ENCODE results near the gene ECHDC3.

Gene ECHDC3

DNA sequence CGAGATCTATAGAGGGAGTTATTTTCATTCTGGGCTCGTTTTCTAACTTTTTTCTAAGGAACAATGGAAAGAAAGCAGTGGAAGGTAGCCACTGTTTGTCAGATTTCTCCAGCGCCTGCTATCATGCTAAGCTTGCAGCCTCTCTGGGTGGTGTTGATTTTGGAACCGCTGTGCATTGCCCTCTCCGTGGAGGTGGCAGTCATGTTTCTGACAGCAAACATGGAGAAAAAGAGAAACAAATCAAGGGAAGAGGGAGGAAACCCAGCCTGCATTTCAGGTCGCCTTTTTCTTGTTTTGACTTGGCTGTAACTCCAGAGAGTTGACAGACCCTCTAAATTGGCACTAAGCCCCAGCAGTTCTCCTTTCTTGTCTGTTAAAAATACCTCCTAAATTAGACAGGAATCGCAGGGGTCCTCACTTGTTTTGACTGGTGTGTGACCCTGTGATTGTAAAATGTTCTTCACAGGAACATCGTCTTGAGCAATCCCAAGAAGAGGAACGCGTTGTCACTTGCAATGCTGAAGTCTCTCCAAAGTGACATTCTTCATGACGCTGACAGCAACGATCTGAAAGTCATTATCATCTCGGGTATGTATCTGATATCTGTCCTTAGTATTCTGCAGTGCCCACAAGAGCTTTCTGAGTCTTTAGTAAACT is 4.8 kb downstream of the ECHDC3 start:
- DNase-seq (ENCODE audit: low read depth, low spot score): no peak

GRCh38 chr10:11748866-11749265 is 6.7 kb downstream of the ECHDC3 start:
- no peak for DNase-seq (ENCODE audit: low read depth, low spot score)

DNA sequence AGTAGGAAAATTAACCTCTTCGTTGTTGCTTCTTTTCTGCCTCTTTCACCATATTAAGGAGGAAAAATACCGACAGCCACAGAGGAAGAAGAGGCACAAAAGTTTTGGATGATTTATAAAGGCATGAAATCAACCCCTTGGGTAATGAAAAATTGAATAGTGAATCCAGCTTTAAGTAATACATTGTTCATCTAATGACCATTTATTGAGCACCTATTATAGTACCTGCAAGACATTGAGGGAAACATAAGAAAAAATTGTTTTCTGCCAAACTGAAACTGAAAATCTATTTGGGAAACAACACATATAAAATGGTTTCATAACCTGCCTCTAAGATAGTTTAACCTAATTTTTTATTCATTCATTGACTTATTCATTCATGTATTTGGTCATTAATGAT is 8.2 kb downstream of the ECHDC3 start:
- no peak for DNase-seq (ENCODE audit: low read depth, low spot score)

- no peak for DNase-seq (ENCODE audit: low read depth, low spot score)
Measured at GRCh38 chr10:11754173-11754572, 12.0 kb downstream of the ECHDC3 start.

GRCh38 chr10:11754620-11755019 is 12.4 kb downstream of the ECHDC3 start:
- DNase-seq (ENCODE audit: low read depth, low spot score): no peak

DNA sequence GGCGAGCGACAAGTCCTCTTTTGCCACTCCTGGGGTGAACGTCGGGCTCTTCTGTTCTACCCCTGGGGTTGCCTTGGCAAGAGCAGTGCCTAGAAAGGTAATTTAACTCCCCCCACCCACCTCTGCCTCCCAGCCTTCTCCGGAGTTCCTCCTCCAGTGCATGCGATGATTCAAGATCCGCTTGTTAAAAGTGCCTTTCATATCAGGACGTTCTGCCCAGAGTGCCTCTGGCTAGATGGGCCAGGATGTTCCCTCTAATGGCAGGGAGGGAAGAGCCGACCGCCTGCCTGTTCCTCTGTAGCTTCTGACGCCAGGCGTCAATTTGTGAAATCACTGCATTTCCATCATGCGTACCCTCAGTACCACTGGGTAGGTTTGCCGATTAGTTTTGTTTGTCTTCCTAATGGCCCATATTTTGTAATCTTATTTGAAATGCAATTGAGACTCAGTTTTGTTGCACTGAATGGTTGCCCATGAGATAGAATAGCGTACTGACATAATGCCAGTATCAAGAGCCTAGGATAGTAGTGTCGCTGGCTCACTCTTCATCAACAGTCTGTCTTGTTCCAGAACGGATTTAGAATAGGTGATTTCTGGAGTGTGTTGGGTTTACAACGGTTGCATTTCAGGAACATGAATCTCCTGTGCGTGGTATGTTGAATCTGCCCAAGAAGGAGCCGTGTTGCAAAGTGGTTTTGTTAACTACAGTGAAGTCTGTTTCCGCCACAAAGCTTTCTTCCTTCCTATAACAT is 13.5 kb downstream of the ECHDC3 start:
- DNase-seq (ENCODE audit: low read depth, low spot score): no peak

DNA sequence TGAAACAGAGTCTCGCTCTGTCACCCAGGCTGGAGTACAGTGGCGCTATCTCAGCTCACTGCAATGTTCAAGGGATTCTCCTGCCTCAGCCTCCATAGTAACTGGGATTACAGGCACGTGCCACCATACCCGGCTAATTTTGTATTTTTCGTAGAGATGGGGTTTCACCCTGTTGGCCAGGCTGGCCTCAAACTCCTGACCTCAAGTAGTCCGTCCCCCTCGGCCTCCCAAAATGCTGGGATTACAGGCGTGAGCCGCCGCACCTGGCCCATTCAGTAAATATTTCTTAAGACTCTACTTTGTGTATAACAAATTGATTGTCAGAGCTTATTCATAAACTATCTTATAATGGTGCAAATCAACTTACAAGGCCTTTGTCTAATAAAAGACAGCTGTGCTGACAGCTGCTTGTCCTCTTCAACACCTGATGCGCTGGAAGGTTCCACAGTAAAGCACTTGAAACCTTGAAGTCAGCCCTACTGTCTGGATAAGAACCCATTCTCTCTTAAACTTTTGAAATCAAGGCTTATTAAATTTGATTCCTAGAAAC is 14.7 kb downstream of the ECHDC3 start:
- no peak for DNase-seq (ENCODE audit: low read depth, low spot score)

GRCh38 chr10:11757454-11757820 is 15.3 kb downstream of the ECHDC3 start:
- DNase-seq (ENCODE audit: low read depth, low spot score): peak; percentile 21

DNA sequence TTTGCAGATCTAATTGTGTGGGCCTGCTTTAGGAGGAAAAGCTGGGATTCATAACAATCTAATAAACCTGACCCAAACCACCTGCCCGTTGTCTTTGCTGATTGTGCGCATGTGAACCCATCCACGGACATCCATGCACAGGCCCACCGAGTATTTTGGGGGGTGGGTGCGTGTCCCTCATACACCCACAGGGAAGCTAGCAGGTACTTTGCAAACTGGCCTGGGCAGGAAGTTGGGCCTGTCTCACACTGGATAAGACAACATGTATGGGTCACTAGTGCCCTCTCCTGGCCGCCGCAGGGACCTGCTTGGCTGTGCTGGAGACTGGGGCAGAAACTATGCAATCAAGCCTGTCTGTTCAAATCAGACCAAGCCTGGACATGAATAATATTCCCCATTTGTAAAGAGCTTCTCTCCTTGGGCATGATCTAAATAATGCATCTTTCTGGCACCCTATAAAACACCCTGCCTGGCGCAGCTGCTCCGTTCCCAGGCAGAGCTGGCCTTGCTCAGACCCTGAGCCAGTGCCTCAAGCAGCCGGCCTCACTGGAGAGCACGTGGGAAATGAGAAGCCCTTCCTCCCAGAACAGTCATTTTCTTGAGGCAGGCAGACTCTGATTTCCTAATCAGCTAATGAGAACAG is 15.8 kb downstream of the ECHDC3 start:
- peak; percentile 89 for DNase-seq (ENCODE audit: low read depth, low spot score)

GRCh38 chr10:11758527-11759236 is 16.5 kb downstream of the ECHDC3 start:
- DNase-seq (ENCODE audit: low read depth, low spot score): no peak

DNA sequence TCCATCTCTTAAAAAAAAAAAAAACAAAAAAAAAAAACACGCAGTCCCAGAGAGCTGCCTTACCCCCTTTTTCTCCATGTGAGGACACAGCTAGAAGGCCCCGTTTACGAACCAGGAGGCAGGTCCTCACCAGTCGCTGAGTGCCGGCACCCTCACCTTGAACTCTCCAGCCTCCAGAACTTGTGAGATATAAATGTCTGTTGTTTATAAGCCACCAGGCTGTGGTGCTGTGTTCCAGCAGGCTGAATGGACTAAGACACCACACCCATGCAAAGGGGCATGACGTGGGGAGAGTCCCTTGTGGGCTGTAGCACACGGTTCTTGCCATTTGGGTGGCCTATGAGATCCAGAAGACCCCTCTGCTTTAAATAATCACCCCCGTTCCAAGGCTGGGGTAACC is 17.2 kb downstream of the ECHDC3 start:
- DNase-seq (ENCODE audit: low read depth, low spot score): no peak

GRCh38 chr10:11760151-11760550 is 18.0 kb downstream of the ECHDC3 start:
- no peak for DNase-seq (ENCODE audit: low read depth, low spot score)

- DNase-seq (ENCODE audit: low read depth, low spot score): no peak
Measured at GRCh38 chr10:11760861-11761260, 18.7 kb downstream of the ECHDC3 start.

GRCh38 chr10:11761431-11761830 is 19.2 kb downstream of the ECHDC3 start:
- DNase-seq (ENCODE audit: low read depth, low spot score): no peak

- no peak for DNase-seq (ENCODE audit: low read depth, low spot score)
Measured at GRCh38 chr10:11762706-11763500, 20.7 kb downstream of the ECHDC3 start.

DNA sequence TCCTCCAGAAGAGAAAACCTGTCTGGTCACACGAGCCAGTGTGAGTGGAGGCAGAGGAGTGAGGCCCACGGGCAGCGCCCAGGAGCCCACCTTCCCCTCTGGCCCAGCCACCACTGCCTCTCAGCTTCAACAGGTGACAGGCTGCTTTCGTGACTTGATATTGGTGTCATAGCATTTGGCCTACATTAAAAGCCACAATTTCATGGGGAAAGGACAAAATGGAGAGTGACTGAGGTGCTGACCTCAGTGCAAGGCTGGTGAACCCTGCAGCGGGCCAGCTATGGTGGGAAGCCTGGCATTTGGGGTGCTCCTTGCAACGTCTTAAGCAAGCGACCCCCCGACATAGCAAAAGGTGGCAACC is 21.3 kb downstream of the ECHDC3 start:
- DNase-seq (ENCODE audit: low read depth, low spot score): no peak

GRCh38 chr10:11765141-11765540 is 23.0 kb downstream of the ECHDC3 start:
- no peak for DNase-seq (ENCODE audit: low read depth, low spot score)

GRCh38 chr10:11772575-11773288 is 30.6 kb downstream of the ECHDC3 start:
- no peak for DNase-seq (ENCODE audit: low read depth, low spot score)

GRCh38 chr10:11773761-11774441 is 31.7 kb downstream of the ECHDC3 start:
- DNase-seq (ENCODE audit: low read depth, low spot score): no peak

DNA sequence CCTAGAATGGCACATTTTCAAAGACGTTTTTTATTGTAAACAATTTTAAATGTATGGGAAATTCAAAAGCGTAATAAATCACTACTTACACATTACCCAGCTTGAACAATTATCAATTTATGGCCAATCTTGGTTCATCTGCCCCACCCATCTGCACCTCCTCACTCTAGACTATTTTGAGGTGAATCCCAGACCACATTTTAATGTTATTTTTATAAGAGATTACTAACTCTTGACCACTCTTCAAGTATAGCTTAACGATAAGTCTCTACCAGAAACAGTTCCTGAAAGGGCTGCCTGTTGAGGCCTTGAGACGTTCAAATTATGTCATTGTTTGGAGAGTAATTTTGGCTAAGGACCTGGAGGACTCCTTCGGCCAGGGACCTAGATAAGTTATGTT is 33.2 kb downstream of the ECHDC3 start:
- DNase-seq (ENCODE audit: low read depth, low spot score): no peak

All from ELF-1 (cell line).